Measurements from ENCODE around the gene MAP3K21.

The MAP3K21 gene

GRCh38 chr1:233290396-233291034 lies 37.0 kb upstream of the MAP3K21 start:
- no peak overlapping the region for H3K4me3 ChIP-seq (ENCODE audit: low read depth, low read length)
- no peak for TF ChIP-seq CTCF (IDR thresholded peaks at IDR 0.05; ENCODE audit: borderline replicate concordance, insufficient read depth, low read depth, low read length)

- TF ChIP-seq CTCF (IDR thresholded peaks at IDR 0.05; ENCODE audit: borderline replicate concordance, insufficient read depth, low read depth, low read length), result no peak
- no peak overlapping the region for H3K4me3 ChIP-seq (ENCODE audit: low read depth, low read length)
Observed at GRCh38 chr1:233293556-233294446, 33.7 kb upstream of the MAP3K21 start.

- TF ChIP-seq CTCF (IDR thresholded peaks at IDR 0.05; ENCODE audit: borderline replicate concordance, insufficient read depth, low read depth, low read length), result no peak
- peak overlapping the region; percentile 83 for H3K4me3 ChIP-seq (ENCODE audit: low read depth, low read length)
Observed at GRCh38 chr1:233294913-233295236, 32.6 kb upstream of the MAP3K21 start.

- H3K4me3 ChIP-seq (ENCODE audit: low read depth, low read length), result peak within 1 kb of the TSS; percentile 83
- TF ChIP-seq CTCF (IDR thresholded peaks at IDR 0.05; ENCODE audit: borderline replicate concordance, insufficient read depth, low read depth, low read length), result no peak
Observed at GRCh38 chr1:233295237-233295974, 32.1 kb upstream of the MAP3K21 start, which contains the start of gene PCNX2. Gene PCNX2, minus strand, starts transcription at chr1:233295725. Its CDS starts 247 bp downstream, at chr1:233295478.

GRCh38 chr1:233295975-233296322 lies 31.6 kb upstream of the MAP3K21 start:
- no peak for TF ChIP-seq CTCF (IDR thresholded peaks at IDR 0.05; ENCODE audit: borderline replicate concordance, insufficient read depth, low read depth, low read length)
- H3K4me3 ChIP-seq (ENCODE audit: low read depth, low read length), result peak overlapping the region; percentile 83

GRCh38 chr1:233299450-233299849 lies 28.1 kb upstream of the MAP3K21 start:
- no peak overlapping the region for H3K4me3 ChIP-seq (ENCODE audit: low read depth, low read length)
- TF ChIP-seq CTCF (IDR thresholded peaks at IDR 0.05; ENCODE audit: borderline replicate concordance, insufficient read depth, low read depth, low read length), result no peak

Data from GM12875 (cell line).